SU-DHL-6 (cell line): ENCODE results near the gene TBP.

Experiments used
- EZH2phosphoT487 ChIP-seq: fragments of 200-600 bp; sonication (generic), shearing (Covaris generic); conservative IDR thresholded peaks from 2 replicates; pipeline ENCODE4 v1.6.1; 2018; ENCODE audit warnings: mild to moderate bottlenecking, antibody characterized with exemption, low read length, moderate library complexity, mixed read lengths
- TF ChIP-seq, protein P1 (sequence below): fragments of 200-600 bp; sonication (generic); IDR thresholded peaks from one replicate; pipeline ENCODE4 v1.5.1; 2017; ENCODE audit warnings: antibody characterized with exemption, mild to moderate bottlenecking, low read length, moderate library complexity; ENCODE audit not compliant: insufficient read depth, poor library complexity, severe bottlenecking

DNA sequence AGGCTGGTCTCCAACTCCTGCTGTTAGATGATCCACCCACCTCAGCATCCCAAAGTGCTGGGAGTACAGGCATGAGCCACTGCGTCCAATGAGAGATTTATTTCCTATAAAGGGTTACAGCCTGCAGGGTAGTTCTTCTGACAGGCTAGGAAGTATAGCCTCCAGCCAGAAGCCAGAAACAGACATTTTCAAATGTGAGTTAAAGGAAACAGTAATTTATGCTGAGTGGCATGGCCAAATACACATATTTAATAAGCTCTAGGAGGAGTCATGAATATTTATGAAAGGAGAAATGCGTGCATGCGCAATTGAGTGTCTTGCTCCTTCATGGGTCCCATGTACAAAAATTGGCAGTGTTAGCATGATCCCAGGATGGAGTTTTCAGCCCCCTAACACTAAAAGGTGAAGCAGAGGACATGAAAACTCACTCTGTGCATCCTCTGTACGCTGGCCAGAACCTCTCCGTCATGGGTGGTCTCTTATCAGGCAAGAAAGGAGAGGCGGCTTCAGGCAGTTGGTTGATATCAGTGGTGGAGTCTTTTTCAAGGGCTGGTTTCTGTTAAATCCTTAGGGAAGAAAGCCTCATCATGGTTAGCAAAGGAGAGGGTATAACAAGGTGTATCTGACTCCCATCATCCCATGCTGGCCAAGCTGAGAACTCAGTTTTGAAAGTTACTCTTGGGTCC lies 51.5 kb downstream of the TBP start:
- TF ChIP-seq, protein P1, sequence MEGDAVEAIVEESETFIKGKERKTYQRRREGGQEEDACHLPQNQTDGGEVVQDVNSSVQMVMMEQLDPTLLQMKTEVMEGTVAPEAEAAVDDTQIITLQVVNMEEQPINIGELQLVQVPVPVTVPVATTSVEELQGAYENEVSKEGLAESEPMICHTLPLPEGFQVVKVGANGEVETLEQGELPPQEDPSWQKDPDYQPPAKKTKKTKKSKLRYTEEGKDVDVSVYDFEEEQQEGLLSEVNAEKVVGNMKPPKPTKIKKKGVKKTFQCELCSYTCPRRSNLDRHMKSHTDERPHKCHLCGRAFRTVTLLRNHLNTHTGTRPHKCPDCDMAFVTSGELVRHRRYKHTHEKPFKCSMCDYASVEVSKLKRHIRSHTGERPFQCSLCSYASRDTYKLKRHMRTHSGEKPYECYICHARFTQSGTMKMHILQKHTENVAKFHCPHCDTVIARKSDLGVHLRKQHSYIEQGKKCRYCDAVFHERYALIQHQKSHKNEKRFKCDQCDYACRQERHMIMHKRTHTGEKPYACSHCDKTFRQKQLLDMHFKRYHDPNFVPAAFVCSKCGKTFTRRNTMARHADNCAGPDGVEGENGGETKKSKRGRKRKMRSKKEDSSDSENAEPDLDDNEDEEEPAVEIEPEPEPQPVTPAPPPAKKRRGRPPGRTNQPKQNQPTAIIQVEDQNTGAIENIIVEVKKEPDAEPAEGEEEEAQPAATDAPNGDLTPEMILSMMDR: no peak
- TF ChIP-seq EZH2phosphoT487: no peak
